H1 (cell line): ENCODE data around the gene NTMT1. TPM values are rescaled to one million over a fixed set of nuclear protein-coding genes. Genes with fewer than 3 reads are reported as not detected.
A peak's percentile ranks its signal among the peaks of the same experiment; 100 is the strongest.

Experiments used
- CTCF ChIA-PET: fragments of 300-600 bp; sonication (Branson Sonifier 250); formaldehyde crosslinking; loops from one replicate; lab custom pipeline; 2021; ENCODE audit not compliant: partially characterized antibody; lab: Charles Lee
- POLR2A ChIA-PET: fragments of 300-600 bp; sonication (Branson Sonifier 250); formaldehyde crosslinking; loops from one replicate; lab custom pipeline; 2021; ENCODE audit warnings: inconsistent platforms; ENCODE audit not compliant: partially characterized antibody; lab: Charles Lee
- DNase-seq, 2 experiments: peaks; one replicate each; pipeline versions ENCODE4 v3.0.0 to v3.0.0-alpha.2; 2010 to 2022; ENCODE audit warnings: low spot score in 2 of 2, low read depth in 1 of 2, mixed read lengths in 1 of 2
- FAIRE-seq: peaks from 2 replicates; lab custom pipeline; 2011; peaks lifted over from hg19 to GRCh38; lab: Jason Lieb, UNC
- H2AFZ ChIP-seq: 2 replicates; pipeline ENCODE4 v1.8.1; 2012; ENCODE audit warnings: low read length, inconsistent platforms
- H2AK5ac ChIP-seq: 2 replicates; pipeline ENCODE4 v1.6.1; 2013; ENCODE audit warnings: low read depth, low read length
- H2BK120ac ChIP-seq: replicated peaks from 2 replicates; pipeline ENCODE3; 2013; ENCODE audit warnings: low read depth, low read length, inconsistent platforms
- H2BK12ac ChIP-seq: 2 replicates; pipeline ENCODE4 v1.6.1; 2013; ENCODE audit warnings: low read depth, low read length
- H2BK15ac ChIP-seq: 2 replicates; pipeline ENCODE4 v1.6.1; 2013; ENCODE audit warnings: low read length
- H2BK20ac ChIP-seq: 2 replicates; pipeline ENCODE4 v1.6.1; 2013; ENCODE audit warnings: low read length
- H2BK5ac ChIP-seq: 2 replicates; pipeline ENCODE4 v1.6.1; 2013; ENCODE audit warnings: low read depth, low read length
- H3K14ac ChIP-seq: 2 replicates; pipeline ENCODE4 v1.6.1; 2013; ENCODE audit warnings: inconsistent platforms; ENCODE audit not compliant: insufficient read length
- H3K18ac ChIP-seq: 2 replicates; pipeline ENCODE4 v1.6.1; 2013; ENCODE audit warnings: low read length; ENCODE audit errors: extremely low read depth
- H3K23ac ChIP-seq: 2 replicates; pipeline ENCODE4 v1.6.1; 2013; ENCODE audit warnings: inconsistent platforms; ENCODE audit not compliant: insufficient read length
- H3K23me2 ChIP-seq: 2 replicates; pipeline ENCODE4 v1.6.1; 2013; ENCODE audit warnings: low read depth, low read length
- H3K27ac ChIP-seq: 2 replicates; pipeline ENCODE4 v1.6.1; 2011; ENCODE audit warnings: low read depth, low read length, inconsistent platforms
- H3K27me3 ChIP-seq, 4 experiments: replicated peaks in 1 of 4; 1 replicate in 1 of 4; 2 replicates in 3 of 4; pipeline versions ENCODE4 v1.6.1 to v1.8.1; 2011 to 2013; ENCODE audit warnings: low read length in 3 of 4, mild to moderate bottlenecking in 3 of 4, inconsistent platforms in 2 of 4, mixed read lengths in 2 of 4, moderate library complexity in 1 of 4; ENCODE audit not compliant: control insufficient read depth in 3 of 4, insufficient read depth in 3 of 4; ENCODE audit errors: extremely low read depth in 1 of 4
- H3K36me3 ChIP-seq, 4 experiments: 2 replicates each; pipeline versions ENCODE4 v1.6.1 to v1.8.1; 2011 to 2013; ENCODE audit warnings: mild to moderate bottlenecking in 4 of 4, low read length in 3 of 4, moderate library complexity in 2 of 4, control low read depth in 1 of 4, inconsistent platforms in 1 of 4; ENCODE audit not compliant: insufficient read depth in 4 of 4, control insufficient read depth in 2 of 4
- H3K4ac ChIP-seq: replicated peaks from 2 replicates; pipeline ENCODE3; 2013; ENCODE audit warnings: low read length, low read depth, mixed read lengths, inconsistent platforms; ENCODE audit not compliant: insufficient read length
- H3K4me1 ChIP-seq, 4 experiments: replicated peaks in 1 of 4; 1 replicate in 1 of 4; 2 replicates in 3 of 4; pipeline versions ENCODE4 v1.6.1 to v1.8.1; 2011 to 2013; ENCODE audit warnings: low read length in 3 of 4, inconsistent platforms in 2 of 4, mixed read lengths in 1 of 4; ENCODE audit not compliant: insufficient read depth in 4 of 4, control insufficient read depth in 3 of 4
- H3K4me2 ChIP-seq, 2 experiments: 2 replicates each; pipeline versions ENCODE4 v1.6.1 to v1.8.1; 2011 to 2013; ENCODE audit warnings: low read depth in 2 of 2, low read length in 2 of 2, control low read depth in 1 of 2, inconsistent platforms in 1 of 2, mild to moderate bottlenecking in 1 of 2; ENCODE audit not compliant: insufficient read depth in 1 of 2
- H3K4me3 ChIP-seq, 4 experiments: fragments of 200-600, 300-600 bp in 1 of 4; sonication (generic), shearing (Covaris generic), sonication (Bioruptor Twin) in 1 of 4; 2 replicates each; pipeline versions ENCODE4 v1.5.1 to v1.8.1; 2011 to 2016; ENCODE audit warnings: low read length in 4 of 4, low read depth in 3 of 4, control low read depth in 2 of 4, inconsistent platforms in 2 of 4, mild to moderate bottlenecking in 2 of 4, mixed read lengths in 1 of 4, moderate library complexity in 1 of 4; ENCODE audit not compliant: insufficient read depth in 2 of 4; ENCODE audit errors: extremely low read depth in 1 of 4
- H3K56ac ChIP-seq: replicated peaks from 2 replicates; pipeline ENCODE3; 2013; ENCODE audit warnings: low read depth, mild to moderate bottlenecking, mixed read lengths, low read length, inconsistent platforms; ENCODE audit not compliant: insufficient read length
- H3K79me1 ChIP-seq: 2 replicates; pipeline ENCODE4 v1.6.1; 2013; ENCODE audit warnings: low read depth, low read length, control low read depth
- H3K79me2 ChIP-seq, 2 experiments: 2 replicates each; pipeline versions ENCODE4 v1.6.1 to v1.8.1; 2012 to 2013; ENCODE audit warnings: low read length in 2 of 2, mild to moderate bottlenecking in 2 of 2, inconsistent platforms in 1 of 2; ENCODE audit not compliant: insufficient read depth in 2 of 2, control insufficient read depth in 1 of 2
- H3K9ac ChIP-seq, 4 experiments: replicated peaks in 1 of 4; 1 replicate in 1 of 4; 2 replicates in 3 of 4; pipeline versions ENCODE4 v1.6.1 to v1.8.1; 2011 to 2013; ENCODE audit warnings: low read depth in 3 of 4, low read length in 3 of 4, control low read depth in 2 of 4, mild to moderate bottlenecking in 2 of 4, moderate library complexity in 2 of 4, inconsistent platforms in 1 of 4; ENCODE audit errors: extremely low read depth in 1 of 4
- H3K9me3 ChIP-seq, 2 experiments: 2 replicates each; pipeline versions ENCODE4 v1.6.1 to v1.8.1; 2012 to 2013; ENCODE audit warnings: mild to moderate bottlenecking in 2 of 2, moderate library complexity in 2 of 2, control low read depth in 1 of 2, inconsistent platforms in 1 of 2, low read depth in 1 of 2, low read length in 1 of 2, mixed read lengths in 1 of 2; ENCODE audit not compliant: insufficient read depth in 2 of 2
- H4K20me1 ChIP-seq, 2 experiments: replicated peaks in 1 of 2; 2 replicates each; pipeline versions ENCODE3 to v1.8.1; 2011 to 2013; ENCODE audit warnings: inconsistent platforms in 2 of 2, low read length in 2 of 2, mild to moderate bottlenecking in 1 of 2; ENCODE audit not compliant: insufficient read depth in 2 of 2, control insufficient read depth in 1 of 2
- H4K5ac ChIP-seq: 2 replicates; pipeline ENCODE4 v1.6.1; 2013; ENCODE audit warnings: low read length, low read depth, mixed read lengths, inconsistent platforms; ENCODE audit not compliant: insufficient read length
- H4K8ac ChIP-seq: 2 replicates; pipeline ENCODE4 v1.8.0; 2013; ENCODE audit warnings: mild to moderate bottlenecking, moderate library complexity, low read length, inconsistent platforms; ENCODE audit not compliant: insufficient read depth; ENCODE audit errors: extremely low read depth
- H4K91ac ChIP-seq: replicated peaks from 2 replicates; pipeline ENCODE3; 2013; ENCODE audit warnings: low read length, mixed read lengths, inconsistent platforms; ENCODE audit not compliant: insufficient read length
- ASH2L ChIP-seq: fragments of 200-600, 300-600 bp; sonication (generic); IDR thresholded peaks from one replicate; pipeline ENCODE4 v1.7.1; 2017; ENCODE audit warnings: low read length
- BRCA1 ChIP-seq: IDR thresholded peaks from 2 replicates; pipeline ENCODE4 v1.6.1; 2012; ENCODE audit warnings: low read depth, low read length, improper control_type of control experiment
- CTCF ChIP-seq, 3 experiments: IDR thresholded peaks; 1 replicate in 2 of 3; 2 replicates in 1 of 3; pipeline versions ENCODE4 v1.5.1 to v1.6.1; 2011; ENCODE audit warnings: low read length in 3 of 3, mild to moderate bottlenecking in 3 of 3, inconsistent platforms in 2 of 3, low read depth in 1 of 3, moderate library complexity in 1 of 3; ENCODE audit not compliant: insufficient read depth in 1 of 3; ENCODE audit errors: control extremely low read depth in 1 of 3
- E2F6 ChIP-seq: IDR thresholded peaks from 2 replicates; pipeline ENCODE4 v1.6.1; 2012; ENCODE audit warnings: inconsistent platforms
- GTF2F1 ChIP-seq: IDR thresholded peaks from 2 replicates; pipeline ENCODE4 v1.6.1; 2012; ENCODE audit warnings: low read depth, low read length, improper control_type of control experiment, borderline replicate concordance
- NRF1 ChIP-seq: IDR thresholded peaks from 2 replicates; pipeline ENCODE4 v1.6.1; 2011; ENCODE audit warnings: mild to moderate bottlenecking, low read depth, low read length, improper control_type of control experiment
- SUZ12 ChIP-seq: fragments of 200-600 bp; sonication (generic); IDR thresholded peaks from 2 replicates; pipeline ENCODE4 v1.6.1; 2012; ENCODE audit warnings: mild to moderate bottlenecking, inconsistent platforms, low read length, moderate library complexity, mixed read lengths
- TEAD4 ChIP-seq: IDR thresholded peaks from 2 replicates; pipeline ENCODE4 v1.6.1; 2012; ENCODE audit warnings: low read depth, low read length, inconsistent platforms, mixed read lengths
- WGBS, 2 experiments: shearing (Covaris generic) in 1 of 2; methylation state at CpG; one replicate each; pipeline versions ENCODE4 v1.1.6 to v1.1.7; 2013 to 2015; ENCODE audit warnings: low lambda C conversion rate in 2 of 2, mixed read lengths in 2 of 2, inconsistent platforms in 1 of 2, low coverage in 1 of 2, missing lambda C conversion rate in 1 of 2; ENCODE audit not compliant: insufficient replicate concordance in 2 of 2, insufficient coverage in 1 of 2, insufficient read length in 1 of 2; ENCODE audit errors: extremely low coverage in 1 of 2, missing lambda C conversion rate in 1 of 2; 5-methylcytosine and 5-hydroxymethylcytosine counted together
- polyA plus RNA-seq, 7 experiments: library from polyadenylated mRNA; depleted of rRNA in 3 of 7; stranded (reverse) in 5 of 7; unstranded in 2 of 7; fragments of >200 nt in 5 of 7; fragments of 200-250 nt in 2 of 7; gene quantifications; 1 replicate in 5 of 7; 2 replicates in 1 of 7; 4 replicates in 1 of 7; pipeline versions ENCODE4 v1.2.1 to v1.2.3, GENCODE V29; 2011 to 2013; ENCODE audit warnings: missing spikeins in 2 of 7, mixed read lengths in 2 of 7
- total RNA-seq: library from RNA; stranded (reverse); fragmentation: NEBNext Ultra II Directional; extraction: Animal tissue kit (Norgen Biotek cat#: 25700); gene quantifications from 2 replicates; pipeline ENCODE4 v1.2.1, GENCODE V29; 2021

Gene NTMT1
- total and polyA plus RNA-seq, 2 of the 8 experiments (the other 6 are each of a cell fraction or from before 2014, with no cell fraction given) = 66.8 to 70.2 TPM

- DNase-seq (peak in 1 of 2 experiments; percentile 41), FAIRE-seq (no peak)
- no peak overlapping the region for H2BK15ac ChIP-seq
- no peak overlapping the region for H3K4me3 ChIP-seq
- H3K79me2 ChIP-seq = no peaks in the 10 kb centered on the region
- no peaks in the 10 kb centered on the region for H3K79me1 ChIP-seq
- H4K91ac ChIP-seq = no peak overlapping the region
- H2BK20ac ChIP-seq = no peak overlapping the region
- H3K14ac ChIP-seq = no peak overlapping the region
- no peak overlapping the region for H4K5ac ChIP-seq
- no peaks in the 10 kb centered on the region; a peak in 2 of 7 replicates for H3K27me3 ChIP-seq
- H3K18ac ChIP-seq = no peak overlapping the region
- 91% methylated on average over 26 of the region's 27 CpGs; no CpG with 5 or more reads in 1 of the 2 experiments for WGBS, 2 experiments
- H3K36me3 ChIP-seq = no peaks in the 10 kb centered on the region
- no peak overlapping the region for H3K4ac ChIP-seq
- H3K9me3 ChIP-seq = no peaks in the 10 kb centered on the region
- H3K27ac ChIP-seq = no peak overlapping the region
- H3K23me2 ChIP-seq = no peaks in the 10 kb centered on the region
- no peak overlapping the region for H2AFZ ChIP-seq
- POLR2A ChIA-PET = interaction anchor here (1.3 to 2.0 kb wide), 2 partner anchors 11 to 12 kb away, joined by 3 to 6 read pairs; partner anchors contain the start of gene PRRX2
- TF ChIP-seq TEAD4 (no peak), E2F6 (no peak), NRF1 (no peak), GTF2F1 (no peak), BRCA1 (no peak), SUZ12 (no peak), ASH2L (no peak), CTCF (IDR thresholded peaks at IDR 0.05; ENCODE audit: control extremely low read depth in 1 of 3, insufficient read depth in 1 of 3, low read depth in 1 of 3, low read length in 3 of 3) (no peak)
- H3K4me1 ChIP-seq = peaks cover 0 to 4% (median 2%) of the 10 kb centered on the region in 4 experiments; a peak in 3 of 7 replicates
- H3K9ac ChIP-seq = no peak overlapping the region
- H2AK5ac ChIP-seq = no peak overlapping the region
- H3K56ac ChIP-seq = no peak overlapping the region
- no peak overlapping the region for H4K8ac ChIP-seq
- CTCF ChIA-PET = interaction anchor here (0.7 to 1.9 kb wide), 7 partner anchors 9 to 114 kb away, joined by 3 to 7 read pairs (median 3); no protein-coding TSS in a partner anchor
- no peak overlapping the region for H3K23ac ChIP-seq
- H2BK120ac ChIP-seq = no peak overlapping the region
- no peak overlapping the region for H3K4me2 ChIP-seq
- H2BK12ac ChIP-seq = no peak overlapping the region
- no peaks in the 10 kb centered on the region for H4K20me1 ChIP-seq
- no peak overlapping the region for H2BK5ac ChIP-seq
Measured at GRCh38 chr9:129675620-129676019, 49.7 kb downstream of the NTMT1 start.
